Peyer's patch (tissue), 4 donors: ENCODE measurements around the gene ATP1A2.

Experiments used
- CTCF ChIP-seq, 6 experiments: fragments of 450-650 bp in 4 of 6; fragments of 200-600 bp in 2 of 6; sonication (generic) in 1 of 6; IDR thresholded peaks; one replicate each; pipeline ENCODE4 v1.5.1; 2017 to 2019; ENCODE audit warnings: antibody characterized with exemption in 6 of 6, mild to moderate bottlenecking in 3 of 6, moderate library complexity in 1 of 6
- POLR2A ChIP-seq, 2 donors: fragments of 450-650 bp; IDR thresholded peaks; one replicate each; pipeline ENCODE4 v1.5.1; 2017; ENCODE audit warnings: antibody characterized with exemption in 2 of 2, mild to moderate bottlenecking in 2 of 2, moderate library complexity in 2 of 2

- TF ChIP-seq POLR2A (IDR thresholded peaks at IDR 0.05) (no peak), CTCF (IDR thresholded peaks at IDR 0.05) (no peak)
Observed at GRCh38 chr1:160082487-160082886, 33.1 kb upstream of the ATP1A2 start.
